Head of caudate nucleus (tissue), 42 donors: Measurements from ENCODE around the gene LAMC3.

ENCODE experiments used
- DNase-seq, 42 donors: peaks; one replicate each; pipeline versions ENCODE4 v3.0.0 to v3.0.0-alpha.2; 2020 to 2021; ENCODE audit warnings: mixed read lengths in 7 of 42
- intact Hi-C: fragments of 100-400 bp; cut with DNase I; formaldehyde crosslinking; loops from one replicate; pipeline ENCODE4 v1.15.0; 2022

The LAMC3 gene

DNA sequence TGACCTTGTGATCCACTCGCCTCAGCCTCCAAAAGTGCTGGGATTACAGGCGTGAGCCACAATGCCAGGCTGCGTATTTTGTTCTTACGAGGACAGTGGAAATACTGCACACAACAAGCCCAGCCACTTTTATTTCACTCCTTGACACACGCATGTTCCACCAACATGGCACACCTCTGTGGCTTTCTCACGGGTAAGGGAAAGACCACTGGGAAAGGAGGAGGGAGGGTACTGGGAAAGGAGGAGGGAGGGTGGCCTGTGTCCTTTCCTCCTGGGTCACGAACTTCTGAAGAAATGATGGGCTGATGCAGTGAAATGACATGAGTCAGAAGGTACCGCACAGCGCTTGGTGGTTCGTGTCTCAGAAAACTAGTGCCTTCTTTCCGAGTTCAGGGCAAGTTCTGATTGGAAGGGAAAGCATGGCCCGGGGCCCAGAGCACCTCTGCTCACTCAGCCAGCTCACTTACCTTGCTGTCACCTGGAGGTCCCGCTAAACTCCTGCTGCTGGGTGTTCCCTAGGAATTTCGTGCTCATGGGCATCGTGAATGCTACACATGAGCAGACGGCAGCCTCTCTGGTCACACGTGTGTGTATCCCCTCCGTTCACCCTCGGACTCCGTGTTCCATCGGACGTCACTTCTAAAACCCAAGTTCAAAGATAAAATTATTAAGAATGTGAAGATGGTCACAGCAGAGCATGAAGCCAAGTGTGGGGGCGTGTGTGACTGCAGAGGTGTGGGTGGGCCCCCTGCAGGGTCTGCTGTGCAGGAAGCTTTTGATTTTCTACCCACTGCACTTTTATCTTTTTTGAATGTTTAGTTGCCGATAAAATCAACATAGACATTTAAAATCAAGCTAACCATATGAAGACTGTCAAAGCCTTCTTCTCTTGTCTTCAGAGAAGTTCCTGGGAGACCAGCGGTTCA is 42.9 kb downstream of the LAMC3 start:
- intact Hi-C loops: no loop called here
- no peak for DNase-seq

- intact Hi-C loops: no loop called here
- DNase-seq: peak in 23 of 42 donors; percentile 16 to 81 (median 53)
Observed at GRCh38 chr9:131053896-131054295, 44.9 kb downstream of the LAMC3 start.

DNA sequence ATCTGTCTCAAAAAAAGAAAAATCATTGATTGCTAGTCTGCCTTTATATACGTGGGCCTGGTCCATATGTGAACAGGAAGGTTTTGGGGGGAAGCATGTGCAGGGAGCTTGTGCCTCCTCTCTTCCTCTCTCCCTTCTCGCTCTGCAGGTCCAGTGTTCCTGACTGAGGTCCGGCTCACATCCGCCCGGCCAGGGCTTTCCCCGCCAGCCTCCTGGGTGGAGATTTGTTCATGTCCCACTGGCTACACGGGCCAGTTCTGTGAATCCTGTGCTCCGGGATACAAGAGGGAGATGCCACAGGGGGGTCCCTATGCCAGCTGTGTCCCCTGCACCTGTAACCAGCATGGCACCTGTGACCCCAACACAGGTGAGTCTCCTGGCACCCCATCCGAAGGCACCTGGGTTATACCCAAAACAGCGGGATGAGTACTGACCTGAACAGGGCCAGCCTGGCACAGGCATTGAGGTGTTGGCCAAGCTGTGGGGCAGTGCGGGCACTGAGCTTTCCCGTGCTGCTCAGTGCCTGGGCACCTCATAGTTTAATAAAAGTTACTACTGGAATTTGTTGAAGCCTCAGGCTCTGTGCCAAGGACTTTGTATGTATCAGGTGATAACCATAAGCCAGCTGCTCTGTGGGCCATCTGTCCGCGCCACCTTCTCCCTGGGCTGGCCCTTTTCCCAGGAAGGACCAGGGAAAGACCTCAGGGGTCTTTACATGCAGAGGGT is 48.0 kb downstream of the LAMC3 start:
- no peak for DNase-seq
- intact Hi-C loops: no loop called here

GRCh38 chr9:131060900-131061630 is 52.1 kb downstream of the LAMC3 start:
- intact Hi-C loops: no loop called here
- no peak for DNase-seq

DNA sequence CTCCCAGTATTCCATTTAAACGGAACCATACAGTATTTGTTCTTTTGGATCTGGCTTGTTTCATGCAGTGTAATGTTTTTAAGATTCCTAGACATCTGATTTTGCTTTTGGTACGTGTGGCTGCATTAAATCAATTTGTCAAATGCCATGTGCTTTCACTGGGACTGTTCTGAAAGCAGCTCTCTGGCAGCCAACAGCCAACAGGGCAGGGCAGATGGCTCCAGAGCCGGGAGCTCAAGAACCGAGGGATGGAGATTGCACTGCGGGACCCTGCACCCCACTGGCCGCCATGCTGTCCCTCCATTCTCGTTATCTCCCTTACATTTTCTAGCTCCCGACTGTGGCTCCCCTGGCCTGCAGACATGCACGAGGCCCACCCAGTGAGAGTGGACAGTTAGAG is 54.0 kb downstream of the LAMC3 start:
- no peak for DNase-seq
- intact Hi-C loops: no loop called here

GRCh38 chr9:131065599-131065998 is 56.6 kb downstream of the LAMC3 start:
- intact Hi-C loops: no loop called here
- DNase-seq: no peak

DNA sequence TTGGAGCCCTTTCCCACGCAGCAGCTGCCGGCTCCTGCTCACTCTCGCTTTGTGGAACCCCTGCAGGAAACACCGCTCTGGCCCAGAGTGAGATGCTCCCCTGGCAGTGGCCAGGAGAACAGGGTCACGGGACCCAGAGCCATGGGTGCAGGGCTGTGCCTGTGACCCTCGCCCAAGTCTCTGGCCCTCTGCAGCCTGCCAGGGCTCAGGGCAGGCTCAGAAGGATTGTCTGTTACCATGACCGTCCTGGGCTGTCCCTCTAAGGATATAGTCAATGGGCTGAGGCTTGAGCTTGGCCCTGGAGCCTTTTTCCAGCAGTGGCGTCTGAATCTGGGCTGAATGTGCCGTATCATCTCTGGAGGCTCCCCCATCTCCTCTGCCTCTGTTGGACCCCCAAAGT is 58.7 kb downstream of the LAMC3 start:
- DNase-seq: no peak
- intact Hi-C loops: no loop called here

DNA sequence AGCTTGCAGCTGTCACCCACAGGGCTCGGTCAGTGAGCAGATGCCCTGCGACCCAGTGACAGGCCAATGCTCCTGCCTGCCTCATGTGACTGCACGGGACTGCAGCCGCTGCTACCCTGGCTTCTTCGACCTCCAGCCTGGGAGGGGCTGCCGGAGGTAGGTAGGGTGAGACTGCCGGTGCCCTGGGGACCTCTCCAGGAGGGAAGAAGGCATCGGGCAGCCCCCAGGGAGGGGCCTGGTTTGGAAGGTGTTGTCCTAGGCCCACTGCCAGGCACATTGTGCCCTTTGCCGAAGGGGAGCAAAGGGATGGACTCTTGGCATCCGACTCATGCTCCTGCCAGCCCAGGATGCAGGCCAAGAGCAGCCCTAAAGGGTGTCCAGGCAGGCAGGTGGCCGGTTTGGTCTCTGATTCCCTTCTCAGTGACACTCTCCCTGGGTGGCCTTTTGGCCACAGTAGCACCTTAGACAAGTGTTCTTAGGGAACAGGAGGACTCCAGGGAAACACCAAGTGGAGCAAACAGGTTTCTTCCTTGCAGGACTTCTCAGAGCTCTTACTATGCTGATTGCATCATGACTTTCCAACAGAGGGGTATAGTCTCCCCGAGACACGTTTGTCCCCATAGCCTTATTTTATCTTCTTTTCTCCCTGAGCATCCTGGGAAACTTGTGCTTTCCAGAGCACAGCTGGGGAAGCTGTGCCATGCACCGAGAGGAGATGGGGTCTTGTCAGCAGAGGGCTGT is 59.3 kb downstream of the LAMC3 start:
- no peak for DNase-seq
- intact Hi-C loops: no loop called here

GRCh38 chr9:131069699-131070098 is 60.7 kb downstream of the LAMC3 start:
- intact Hi-C loops: no loop called here
- DNase-seq: no peak

DNA sequence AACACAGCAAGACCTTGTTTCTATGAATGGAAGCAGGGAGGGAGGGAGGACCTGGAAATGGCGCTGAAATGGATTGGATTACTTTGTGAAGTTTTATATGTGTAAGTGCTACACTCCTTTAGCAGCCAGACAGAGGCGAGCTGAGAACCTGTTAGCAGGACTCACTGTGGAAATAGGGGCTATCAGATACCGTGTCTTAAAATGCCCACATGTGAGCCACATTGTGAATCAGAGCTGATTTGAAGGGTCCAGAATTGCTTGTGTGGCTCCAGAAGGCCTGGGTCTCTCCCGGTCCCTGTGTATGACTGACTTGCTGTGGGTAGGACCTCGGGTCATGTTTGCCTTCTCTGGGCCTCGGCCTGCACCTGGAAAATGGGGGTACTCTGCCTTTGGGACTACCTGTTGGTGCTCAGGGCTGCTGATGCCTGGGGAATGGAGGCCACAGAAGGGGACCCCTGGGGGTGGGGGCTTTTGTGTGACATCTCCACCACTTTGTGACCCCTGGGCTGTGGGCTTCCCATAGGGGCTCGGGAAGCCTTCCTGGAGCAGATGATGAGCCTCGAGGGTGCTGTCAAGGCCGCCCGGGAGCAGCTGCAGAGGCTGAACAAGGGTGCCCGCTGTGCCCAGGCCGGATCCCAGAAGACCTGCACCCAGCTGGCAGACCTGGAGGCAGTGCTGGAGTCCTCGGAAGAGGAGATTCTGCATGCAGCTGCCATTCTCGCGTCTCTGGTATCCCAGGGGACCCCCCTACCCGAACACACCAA is 63.3 kb downstream of the LAMC3 start:
- no peak for DNase-seq
- intact Hi-C loops: no loop called here

- DNase-seq: no peak
- intact Hi-C loops: no loop called here
Observed at GRCh38 chr9:131072871-131073237, 63.9 kb downstream of the LAMC3 start.

- DNase-seq: peak in 7 of 42 donors; percentile 28 to 60 (median 42)
- intact Hi-C loops: no loop called here
Observed at GRCh38 chr9:131076347-131077195, 67.6 kb downstream of the LAMC3 start.

DNA sequence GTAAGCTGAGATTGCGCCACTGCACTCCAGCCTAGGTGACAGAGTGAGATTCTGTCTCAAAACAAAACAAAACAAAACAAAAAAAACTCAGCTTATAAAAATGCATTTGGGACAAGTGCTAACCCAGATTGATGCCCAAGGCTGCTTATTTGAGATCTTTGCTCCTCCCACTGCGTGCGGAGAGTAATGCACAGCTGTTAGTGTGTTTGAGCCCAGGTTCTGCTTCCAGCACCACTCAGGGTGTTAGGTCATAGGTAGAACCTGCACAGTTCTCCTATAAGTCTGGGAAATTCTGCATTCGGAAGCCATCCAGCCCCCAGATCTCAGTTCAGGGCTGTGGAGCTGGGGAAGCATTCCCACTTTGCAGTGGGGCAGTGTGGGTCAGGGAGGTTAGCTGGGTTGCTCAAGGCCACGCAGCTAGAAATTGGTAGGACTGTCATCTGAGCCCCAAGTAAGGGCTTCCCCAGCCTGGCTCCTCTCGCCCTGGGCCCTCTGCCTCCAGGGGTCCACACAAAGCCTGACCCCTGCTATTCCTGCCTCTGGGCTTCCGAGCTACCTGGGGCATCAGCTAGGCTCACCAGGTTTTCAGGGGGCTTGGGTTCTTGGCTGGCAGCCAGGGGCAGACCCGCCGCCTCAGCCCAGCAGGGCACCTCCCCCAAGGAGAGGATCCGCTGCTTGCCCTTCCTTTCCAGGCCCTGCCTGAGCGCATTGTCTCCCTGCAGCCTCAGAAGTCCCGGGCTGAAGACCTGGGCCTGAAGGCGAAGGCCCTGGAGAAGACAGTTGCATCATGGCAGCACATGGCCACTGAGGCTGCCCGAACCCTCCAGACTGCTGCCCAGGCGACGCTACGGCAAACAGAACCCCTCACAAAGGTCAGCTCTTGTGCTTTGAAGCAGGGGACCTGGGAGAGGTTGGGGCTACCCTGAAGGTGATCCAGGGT is 69.7 kb downstream of the LAMC3 start:
- intact Hi-C loops: no loop called here
- DNase-seq: no peak

DNA sequence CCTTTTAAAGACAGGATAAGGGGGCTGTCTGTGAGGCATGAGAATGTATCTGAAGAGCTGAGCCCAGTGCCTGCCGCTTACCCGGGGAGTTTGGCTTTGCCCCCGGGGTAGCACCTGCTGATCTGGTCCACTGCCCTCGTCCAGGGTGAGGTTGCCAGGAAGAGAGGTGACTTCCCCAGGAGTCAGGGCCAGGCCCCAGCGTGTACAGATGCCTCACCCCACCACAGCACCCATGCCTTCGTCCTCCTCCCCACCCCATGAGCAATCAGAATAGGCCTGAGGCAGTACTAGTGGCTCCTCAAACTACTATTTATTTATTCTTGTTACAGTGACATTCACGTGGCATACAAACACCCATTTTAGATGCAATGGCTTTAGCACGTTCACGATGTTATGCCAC is 71.6 kb downstream of the LAMC3 start:
- no peak for DNase-seq
- intact Hi-C loops: no loop called here

- DNase-seq: no peak
- intact Hi-C loops: no loop called here
Observed at GRCh38 chr9:131081868-131082267, 72.9 kb downstream of the LAMC3 start.

GRCh38 chr9:131082774-131083512 is 74.0 kb downstream of the LAMC3 start:
- DNase-seq: no peak
- intact Hi-C loops: no loop called here
